Activated CD8-positive, alpha-beta T cell treated with anti-CD3 and anti-CD28 coated beads for 36 hours (primary cell): ENCODE measurements around the gene ADAMTS16. TPM values are rescaled to one million over a fixed set of nuclear protein-coding genes. Genes with fewer than 3 reads are reported as not detected.

ENCODE experiments used
- ATAC-seq: fragments of 200-7000 bp; cut with Tn5 transposase; one replicate; pipeline ENCODE4 v1.10.0; 2021; ENCODE audit warnings: mild to moderate bottlenecking, moderate library complexity
- CTCF ChIA-PET: fragments of 350-600 bp; sonication (Branson Sonifier 250); formaldehyde crosslinking; loops from one replicate; lab custom pipeline; 2021; ENCODE audit warnings: antibody characterized with exemption; lab: Charles Lee
- POLR2A ChIA-PET: fragments of 350-600 bp; sonication (Branson Sonifier 250); formaldehyde crosslinking; loops from one replicate; lab custom pipeline; 2021; ENCODE audit warnings: antibody characterized with exemption; lab: Charles Lee
- DNase-seq: peaks from one replicate; pipeline ENCODE4 v3.0.0-alpha.2; 2020
- H3K27ac Mint-ChIP-seq: one replicate; pipeline ENCODE4 v1.8.0; 2021; ENCODE audit warnings: mild to moderate bottlenecking, mixed read lengths
- H3K27me3 Mint-ChIP-seq: one replicate; pipeline ENCODE4 v1.8.0; 2021; ENCODE audit warnings: mixed read lengths
- H3K36me3 Mint-ChIP-seq: one replicate; pipeline ENCODE4 v1.8.0; 2021; ENCODE audit warnings: low read depth, mixed read lengths
- H3K4me1 Mint-ChIP-seq: one replicate; pipeline ENCODE4 v1.8.0; 2021; ENCODE audit warnings: low read depth, mixed read lengths
- H3K4me3 Mint-ChIP-seq: one replicate; pipeline ENCODE4 v1.8.0; 2021; ENCODE audit warnings: mild to moderate bottlenecking, moderate library complexity, mixed read lengths
- H3K9me3 Mint-ChIP-seq: one replicate; pipeline ENCODE4 v1.8.0; 2021; ENCODE audit warnings: mixed read lengths
- CTCF ChIP-seq: fragments of 200-600 bp; IDR thresholded peaks from one replicate; pipeline ENCODE4 v1.8.0; 2022; ENCODE audit warnings: antibody characterized with exemption, mild to moderate bottlenecking
- intact Hi-C: fragments of 100-400 bp; cut with micrococcal nuclease; formaldehyde crosslinking; loops from one replicate; pipeline ENCODE4 v1.10.0; 2022
- total RNA-seq, 2 experiments: library from RNA; stranded (reverse); gene quantifications; one replicate each; pipeline ENCODE4 v1.2.3, GENCODE V29; 2021

The ADAMTS16 gene
- total RNA-seq, 2 experiments from 2014 or later, result not detected

GRCh38 chr5:5323551-5323950 lies 183.4 kb downstream of the ADAMTS16 start:
- no peak for ATAC-seq
- H3K4me1 Mint-ChIP-seq, result no peaks in the 10 kb centered on the region
- H3K9me3 Mint-ChIP-seq, result peaks cover 8% of the 10 kb centered on the region
- no peak overlapping the region for H3K27ac Mint-ChIP-seq
- no peaks in the 10 kb centered on the region for H3K27me3 Mint-ChIP-seq
- no peak for DNase-seq
- ChIA-PET POLR2A (no interaction called here), CTCF (no interaction called here)
- H3K4me3 Mint-ChIP-seq, result no peak overlapping the region
- no peaks in the 10 kb centered on the region for H3K36me3 Mint-ChIP-seq
- no peak for TF ChIP-seq CTCF
- intact Hi-C loops, result no loop called here

- ChIA-PET POLR2A (no interaction called here), CTCF (no interaction called here)
- ATAC-seq (no peak), DNase-seq (no peak)
- intact Hi-C loops, result no loop called here
- TF ChIP-seq CTCF, result no peak
- Mint-ChIP-seq H3K4me1 (no peaks in the 10 kb centered on the region), H3K4me3 (no peak overlapping the region), H3K36me3 (no peaks in the 10 kb centered on the region), H3K9me3 (peaks cover 8% of the 10 kb centered on the region), H3K27me3 (no peaks in the 10 kb centered on the region), H3K27ac (no peak overlapping the region)
Observed at GRCh38 chr5:5326115-5326758, 186.1 kb downstream of the ADAMTS16 start.

- CTCF ChIA-PET, result no interaction called here
- Mint-ChIP-seq H3K36me3 (no peaks in the 10 kb centered on the region), H3K4me1 (no peaks in the 10 kb centered on the region)
Observed at GRCh38 chr5:5327126-5327525, 187.0 kb downstream of the ADAMTS16 start.

GRCh38 chr5:5330728-5331452 lies 190.8 kb downstream of the ADAMTS16 start:
- Mint-ChIP-seq H3K4me3 (no peak overlapping the region), H3K4me1 (no peaks in the 10 kb centered on the region), H3K27ac (no peak overlapping the region), H3K36me3 (no peaks in the 10 kb centered on the region), H3K27me3 (no peaks in the 10 kb centered on the region), H3K9me3 (peaks cover 2% of the 10 kb centered on the region)
- no peak for TF ChIP-seq CTCF
- CTCF ChIA-PET, result no interaction called here
- POLR2A ChIA-PET, result no interaction called here
- DNase-seq (no peak), ATAC-seq (no peak)
- intact Hi-C loops, result no loop called here

More at GRCh38 chr5:5327126-5327525, 187.0 kb downstream of the ADAMTS16 start:
- no peak overlapping the region for H3K27ac Mint-ChIP-seq
- POLR2A ChIA-PET, result no interaction called here
- H3K4me3 Mint-ChIP-seq, result no peak overlapping the region
- no peak for TF ChIP-seq CTCF
- no peak for DNase-seq
- ATAC-seq, result no peak
- H3K27me3 Mint-ChIP-seq, result no peaks in the 10 kb centered on the region
- H3K9me3 Mint-ChIP-seq, result peaks cover 5% of the 10 kb centered on the region
- intact Hi-C loops, result no loop called here

- POLR2A ChIA-PET, result no interaction called here
- intact Hi-C loops, result no loop called here
- CTCF ChIA-PET, result no interaction called here
- Mint-ChIP-seq H3K27ac (no peak overlapping the region), H3K27me3 (no peaks in the 10 kb centered on the region), H3K36me3 (no peaks in the 10 kb centered on the region), H3K9me3 (peaks cover 2% of the 10 kb centered on the region), H3K4me1 (no peaks in the 10 kb centered on the region), H3K4me3 (no peak overlapping the region)
- no peak for ATAC-seq
- no peak for DNase-seq
- no peak for TF ChIP-seq CTCF
Observed at GRCh38 chr5:5331848-5332247, 191.7 kb downstream of the ADAMTS16 start.
